GM12878 (cell line): ENCODE results near the gene CAMK2D. TPM values are rescaled to one million over a fixed set of nuclear protein-coding genes. Genes with fewer than 3 reads are reported as not detected.
A peak's percentile ranks its signal among the peaks of the same experiment; 100 is the strongest.

Experiments
- ATAC-seq: fragments of 200-7000 bp; cut with Tn5 transposase; 3 replicates; pipeline ENCODE4 v1.9.1; 2020; ENCODE audit warnings: mild to moderate bottlenecking, moderate library complexity
- BruUV-seq: library from RNA; stranded (reverse); fragments of 400-500 nt; replicated peaks from 2 replicates; lab custom pipeline; 2021; lab: Mats Ljungman, UMichigan
- CTCF ChIA-PET: fragments of 300-600 bp; sonication (Branson Sonifier 250); formaldehyde crosslinking; extraction: SDS; loops from one replicate; lab custom pipeline; 2021; ENCODE audit warnings: inconsistent platforms; lab: Yijun Ruan, JAX
- POLR2A ChIA-PET: fragments of 350-600 bp; formaldehyde crosslinking; extraction: SDS; loops from one replicate; lab custom pipeline; 2021; ENCODE audit warnings: inconsistent platforms; lab: Charles Lee
- RAD21 ChIA-PET: fragments of 300-600 bp; sonication (Branson Sonifier 250); formaldehyde crosslinking; loops from one replicate; lab custom pipeline; 2023; ENCODE audit warnings: antibody characterized with exemption; ENCODE audit not compliant: unreplicated experiment; lab: Charles Lee
- SMC1A ChIA-PET: fragments of 300-600 bp; sonication (Branson Sonifier 250); formaldehyde crosslinking; loops from one replicate; lab custom pipeline; 2023; ENCODE audit not compliant: unreplicated experiment, uncharacterized antibody; lab: Charles Lee
- DNase-seq: peaks from one replicate; pipeline ENCODE4 v3.0.0-alpha.2; 2011; ENCODE audit warnings: low read depth, low spot score
- FAIRE-seq: peaks from 3 replicates; lab custom pipeline; 2011; peaks lifted over from hg19 to GRCh38; lab: Jason Lieb, UNC
- H2AFZ ChIP-seq: 2 replicates; pipeline ENCODE4 v1.6.0; 2011; ENCODE audit warnings: low read depth, low read length, control low read depth; ENCODE audit not compliant: control insufficient read depth
- H3K27ac ChIP-seq: 2 replicates; pipeline ENCODE4 v1.5.1; 2011; ENCODE audit warnings: control low read depth; ENCODE audit not compliant: control insufficient read depth, insufficient read depth
- H3K27me3 ChIP-seq, 2 experiments: replicated peaks in 1 of 2; 2 replicates each; pipeline versions ENCODE4 v1.6.0 to v1.6.1; 2011; ENCODE audit warnings: low read length in 1 of 2; ENCODE audit not compliant: control insufficient read depth in 2 of 2, insufficient read depth in 2 of 2
- H3K36me3 ChIP-seq, 2 experiments: 2 replicates each; pipeline ENCODE4 v1.5.1; 2011; ENCODE audit warnings: low read length in 1 of 2; ENCODE audit not compliant: control insufficient read depth in 2 of 2, insufficient read depth in 2 of 2
- H3K4me1 ChIP-seq: 2 replicates; pipeline ENCODE4 v1.6.1; 2011; ENCODE audit warnings: mild to moderate bottlenecking, low read length, moderate library complexity, mixed read lengths; ENCODE audit not compliant: control insufficient read depth, insufficient read depth
- H3K4me2 ChIP-seq: 2 replicates; pipeline ENCODE4 v1.6.0; 2011; ENCODE audit warnings: control low read depth; ENCODE audit not compliant: control insufficient read depth, insufficient read depth
- H3K4me3 ChIP-seq: fragments of 200-600 bp; sonication (generic); 2 replicates; pipeline ENCODE4 v1.5.1; 2016
- H3K79me2 ChIP-seq: 2 replicates; pipeline ENCODE4 v1.6.0; 2011; ENCODE audit warnings: low read length; ENCODE audit not compliant: control insufficient read depth, insufficient read depth
- H3K9ac ChIP-seq: 2 replicates; pipeline ENCODE4 v1.8.0; 2011; ENCODE audit warnings: low read length, control low read depth, mixed read lengths; ENCODE audit not compliant: control insufficient read depth, insufficient read depth
- H3K9me3 ChIP-seq: replicated peaks from 3 replicates; pipeline ENCODE4 v1.5.1; 2011; ENCODE audit warnings: mild to moderate bottlenecking, low read length; ENCODE audit not compliant: control insufficient read depth, insufficient read depth
- H4K20me1 ChIP-seq: 2 replicates; pipeline ENCODE4 v1.6.0; 2011; ENCODE audit not compliant: control insufficient read depth, insufficient read depth
- ATF3 ChIP-seq: IDR thresholded peaks from 2 replicates; pipeline ENCODE4 v1.6.1; 2011; ENCODE audit warnings: low read depth, mild to moderate bottlenecking, low read length, moderate library complexity, borderline replicate concordance; ENCODE audit errors: extremely low read depth
- BRCA1 ChIP-seq: IDR thresholded peaks from 2 replicates; pipeline ENCODE4 v1.6.1; 2011; ENCODE audit warnings: low read depth, low read length, improper control_type of control experiment
- CHD1 ChIP-seq: IDR thresholded peaks from 2 replicates; pipeline ENCODE4 v1.6.1; 2012; ENCODE audit warnings: low read depth, low read length, improper control_type of control experiment
- EZH2 ChIP-seq: IDR thresholded peaks from 2 replicates; pipeline ENCODE4 v1.6.1; 2012; ENCODE audit warnings: low read depth, mild to moderate bottlenecking, control low read depth, inconsistent platforms, low read length, borderline replicate concordance; ENCODE audit not compliant: control insufficient read depth
- GATAD2B ChIP-seq: fragments of 450-650 bp; conservative IDR thresholded peaks from 2 replicates; pipeline ENCODE4 v1.6.1; 2017; ENCODE audit warnings: low read depth, mild to moderate bottlenecking, moderate library complexity
- MYB ChIP-seq: fragments of 150-350 bp; IDR thresholded peaks from 2 replicates; pipeline ENCODE4 v1.6.1; 2014; ENCODE audit warnings: mild to moderate bottlenecking, low read depth, low read length, borderline replicate concordance
- NR2C1 ChIP-seq: fragments of 450-650 bp; IDR thresholded peaks from 2 replicates; pipeline ENCODE4 v1.6.1; 2017; ENCODE audit warnings: antibody characterized with exemption, mild to moderate bottlenecking, moderate library complexity
- RBBP5 ChIP-seq: fragments of 200-600 bp; sonication (generic); conservative IDR thresholded peaks from 2 replicates; pipeline ENCODE4 v1.6.1; 2016
- SKIL ChIP-seq: fragments of 450-650 bp; IDR thresholded peaks from 2 replicates; pipeline ENCODE4 v1.6.1; 2017; ENCODE audit warnings: mild to moderate bottlenecking, low read depth, inconsistent platforms; ENCODE audit not compliant: poor library complexity, severe bottlenecking
- ZNF207 ChIP-seq: fragments of 450-650 bp; IDR thresholded peaks from 2 replicates; pipeline ENCODE4 v1.6.1; 2014; ENCODE audit warnings: antibody characterized with exemption, mild to moderate bottlenecking, borderline replicate concordance
- ZNF592 ChIP-seq: fragments of 450-650 bp; IDR thresholded peaks from 2 replicates; pipeline ENCODE4 v1.6.1; 2017; ENCODE audit warnings: mild to moderate bottlenecking, moderate library complexity
- in situ Hi-C: fragments of 300-500 bp; cut with MboI; formaldehyde crosslinking; loops from 9 replicates; pipeline ENCODE4 v1.14.3; 2018; ENCODE audit warnings: mixed read lengths
- intact Hi-C: fragments of 100-400 bp; cut with micrococcal nuclease; formaldehyde crosslinking; loops from one replicate; pipeline ENCODE4 v1.14.2; 2022; ENCODE audit not compliant: unreplicated experiment
- polyA plus RNA-seq, 11 experiments: library from polyadenylated mRNA; depleted of rRNA in 4 of 11; unstranded in 6 of 11; stranded (reverse) in 5 of 11; fragments of >200 nt; fragmentation: Nextera tagmentation in 4 of 11; fragmentation: Illumina TruSeq in 1 of 11; extraction: Ambion mirVana in 4 of 11; extraction: Trizol in 1 of 11; gene quantifications; 1 replicate in 1 of 11; 2 replicates in 10 of 11; pipeline versions ENCODE4 v1.2.1 to v1.2.3, GENCODE V29; 2011 to 2016; ENCODE audit warnings: inconsistent platforms in 2 of 11, missing spikeins in 2 of 11, low read depth in 1 of 11
- total RNA-seq, 4 experiments: library from RNA; depleted of rRNA in 3 of 4; stranded (reverse); fragments of >200 nt in 3 of 4; fragmentation: Illumina TruSeq in 1 of 4; extraction: Trizol in 1 of 4; gene quantifications; 2 replicates each; pipeline versions ENCODE4 v1.2.1 to v1.2.3, GENCODE V29; 2013 to 2021
- TF ChIP-seq, protein P1 (sequence below): IDR thresholded peaks from 2 replicates; pipeline ENCODE4 v1.6.1; 2011; ENCODE audit warnings: low read depth, low read length, improper control_type of control experiment, borderline replicate concordance

Gene CAMK2D
- total and polyA plus RNA-seq, 10 of the 15 experiments (the other 5 are each of a cell fraction or from before 2014, with no cell fraction given), result 6.9 to 88.5 (median 12.9) TPM

DNA sequence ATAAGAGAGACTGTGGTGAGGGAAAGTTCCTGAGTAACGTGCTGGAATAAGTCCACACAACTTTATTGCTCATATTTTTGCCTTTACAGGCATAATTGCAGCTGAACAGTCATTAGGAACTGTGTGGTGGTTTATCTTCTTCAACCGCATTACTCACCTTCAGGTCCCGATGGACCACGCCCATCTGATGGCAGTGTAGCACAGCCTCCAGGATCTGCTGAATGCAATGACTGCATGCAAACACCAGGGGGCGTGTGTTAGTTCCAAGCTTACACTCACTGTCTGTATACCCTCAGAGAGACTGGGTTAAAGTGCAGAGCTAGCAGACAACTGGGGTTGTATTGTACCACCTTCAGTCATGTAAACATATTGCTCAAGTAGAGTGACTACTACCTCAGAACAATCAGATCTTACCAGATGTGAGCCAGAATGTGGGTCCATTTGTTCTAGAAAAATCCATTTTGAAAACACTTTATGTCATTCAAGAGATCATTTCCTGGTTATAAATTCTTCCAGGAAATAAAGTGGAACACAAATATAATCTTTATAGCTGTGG is 214.0 kb downstream of the CAMK2D start (continued):
- TF ChIP-seq SKIL, result peak; percentile 73
- TF ChIP-seq RBBP5, result no peak
- TF ChIP-seq BRCA1, result no peak
- TF ChIP-seq, all 136 proteins: peak for 64

DNA sequence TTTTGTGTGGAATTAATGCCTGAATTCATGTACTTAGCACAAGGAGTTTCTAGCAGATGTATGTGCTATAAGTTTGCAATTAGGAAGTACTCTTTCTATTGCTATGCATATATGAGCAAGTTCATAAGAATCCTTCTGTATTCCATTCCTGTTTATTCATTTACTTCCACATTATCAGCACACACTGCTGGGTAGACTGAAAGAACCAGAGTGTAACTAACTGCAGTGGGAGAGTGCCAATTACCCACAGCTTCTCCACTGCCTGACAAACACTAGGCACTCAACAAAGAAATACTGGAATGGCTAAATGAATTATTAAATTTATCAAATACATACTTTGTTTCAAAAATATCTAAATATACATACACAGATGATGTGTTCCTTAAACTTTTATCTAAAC is 219.6 kb downstream of the CAMK2D start:
- no peak for FAIRE-seq
- ChIA-PET CTCF (interaction anchor here (1.4 to 1.9 kb wide), 4 partner anchors 24 to 269 kb away, joined by 3 to 5 read pairs (median 4); no protein-coding TSS in a partner anchor), RAD21 (interaction anchor here (0.9 to 3.0 kb wide), 4 partner anchors 22 to 217 kb away, joined by 3 to 16 read pairs (median 6); no protein-coding TSS in a partner anchor), SMC1A (interaction anchor here (0.7 to 2.9 kb wide), 11 partner anchors 13 to 148 kb away, joined by 3 to 18 read pairs (median 4); no protein-coding TSS in a partner anchor), POLR2A (interaction anchor here (1.0 kb wide), 1 partner anchor 226 kb away, joined by 3 read pairs; no protein-coding TSS in a partner anchor)
- in situ Hi-C loops (no loop called here), intact Hi-C loops (no loop called here)
- ATAC-seq, result no peak
- Histone ChIP-seq H3K9me3 (no peaks in the 10 kb centered on the region), H3K4me3 (no peak overlapping the region), H3K9ac (no peak overlapping the region), H4K20me1 (no peaks in the 10 kb centered on the region), H3K27me3 (no peaks in the 10 kb centered on the region), H3K27ac (no peak overlapping the region), H3K36me3 (peaks cover 0 to 3% of the 10 kb centered on the region in 2 experiments; a peak in 2 of 4 replicates), H3K4me2 (no peak overlapping the region), H3K4me1 (no peaks in the 10 kb centered on the region), H3K79me2 (no peaks in the 10 kb centered on the region), H2AFZ (no peak overlapping the region)
- no TSS peak for BruUV-seq
- no peak for DNase-seq
- TF ChIP-seq MYB (no peak), CHD1 (no peak), EZH2 (no peak), ZNF207 (no peak), GATAD2B (no peak), ZNF592 (no peak), ATF3 (no peak), NR2C1 (no peak)
- TF ChIP-seq, protein P1, sequence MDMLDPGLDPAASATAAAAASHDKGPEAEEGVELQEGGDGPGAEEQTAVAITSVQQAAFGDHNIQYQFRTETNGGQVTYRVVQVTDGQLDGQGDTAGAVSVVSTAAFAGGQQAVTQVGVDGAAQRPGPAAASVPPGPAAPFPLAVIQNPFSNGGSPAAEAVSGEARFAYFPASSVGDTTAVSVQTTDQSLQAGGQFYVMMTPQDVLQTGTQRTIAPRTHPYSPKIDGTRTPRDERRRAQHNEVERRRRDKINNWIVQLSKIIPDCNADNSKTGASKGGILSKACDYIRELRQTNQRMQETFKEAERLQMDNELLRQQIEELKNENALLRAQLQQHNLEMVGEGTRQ, result no peak
